ENCODE results near the gene HMCN2. TPM values are rescaled to one million over a fixed set of nuclear protein-coding genes. Genes with fewer than 3 reads are reported as not detected.

Gene HMCN2
- total and polyA plus RNA-seq, 2 donors (not counting 1 experiment from before 2014, with no cell fraction given) = 0.01 TPM; not detected in 1

GRCh38 chr9:130222833-130223232, 42.7 kb upstream of the HMCN2 start:
- no peak for ATAC-seq (ENCODE audit: low read depth)
- Mint-ChIP-seq H3K4me1 (no peaks in the 10 kb centered on the region), H3K4me3 (no peak overlapping the region), H3K27me3 (no peaks in the 10 kb centered on the region), H3K27ac (no peak overlapping the region), H3K9me3 (ENCODE audit: insufficient read depth) (peaks cover 5% of the 10 kb centered on the region)
- no peaks in the 10 kb centered on the region for H4K20me1 ChIP-seq (ENCODE audit: control insufficient read depth, insufficient read depth, low read length, poor library complexity, severe bottlenecking)
- WGBS (ENCODE audit: insufficient coverage) = 95% methylated on average over 8 of the region's 9 CpGs
- no peaks in the 10 kb centered on the region for H3K79me2 ChIP-seq (ENCODE audit: control insufficient read depth, insufficient read depth, low read length)
- DNase-seq = no peak
- intact Hi-C loops (cut with micrococcal nuclease) = no loop called here
- H3K9ac ChIP-seq (ENCODE audit: low read length) = no peak overlapping the region
- ChIA-PET CTCF (interaction anchor here (2.1 kb wide), 1 partner anchor 14 kb away, joined by 11 read pairs; no protein-coding TSS in a partner anchor), POLR2A (interaction anchor here (0.5 kb wide), 1 partner anchor 12 kb away, joined by 3 read pairs; no protein-coding TSS in a partner anchor)
- no peak overlapping the region for H2AFZ ChIP-seq (ENCODE audit: insufficient read depth, low read depth, low read length, poor library complexity, severe bottlenecking)
- H3K36me3 ChIP-seq (replicated peaks in 1 of 2; ENCODE audit: control extremely low read depth in 1 of 2, control insufficient read depth in 1 of 2, extremely low read depth in 1 of 2, insufficient read depth in 2 of 2, low read length in 1 of 2) = no peaks in the 10 kb centered on the region
- H3K27ac ChIP-seq (ENCODE audit: low read length in 2 of 2) = no peak overlapping the region
- TF ChIP-seq CTCF (IDR thresholded peaks at IDR 0.05) (no peak), EZH2 (IDR thresholded peaks at IDR 0.05; ENCODE audit: borderline replicate concordance, insufficient read depth, low read depth, low read length, poor library complexity, severe bottlenecking) (no peak)
- no peaks in the 10 kb centered on the region for H3K4me1 ChIP-seq (ENCODE audit: control insufficient read depth in 2 of 2, insufficient read depth in 2 of 2, low read length in 2 of 2)
- no peak overlapping the region for H3K4me3 ChIP-seq (ENCODE audit: control extremely low read depth in 1 of 5, extremely low read depth in 1 of 5, insufficient read depth in 1 of 5, low read depth in 2 of 5, low read length in 4 of 5)
- no peaks in the 10 kb centered on the region for H3K27me3 ChIP-seq (replicated peaks in 1 of 4; ENCODE audit: control extremely low read depth in 1 of 4, control insufficient read depth in 3 of 4, insufficient read depth in 4 of 4, low read length in 3 of 4)
- no peak overlapping the region for H3K4me2 ChIP-seq (replicated peaks; ENCODE audit: low read depth, low read length, poor library complexity, severe bottlenecking)
- peaks cover 0 to 12% (median 6%) of the 10 kb centered on the region in 3 donors for H3K9me3 ChIP-seq (ENCODE audit: control extremely low read depth in 1 of 3, control insufficient read depth in 2 of 3, insufficient read depth in 1 of 3, low read length in 2 of 3)

DNA sequence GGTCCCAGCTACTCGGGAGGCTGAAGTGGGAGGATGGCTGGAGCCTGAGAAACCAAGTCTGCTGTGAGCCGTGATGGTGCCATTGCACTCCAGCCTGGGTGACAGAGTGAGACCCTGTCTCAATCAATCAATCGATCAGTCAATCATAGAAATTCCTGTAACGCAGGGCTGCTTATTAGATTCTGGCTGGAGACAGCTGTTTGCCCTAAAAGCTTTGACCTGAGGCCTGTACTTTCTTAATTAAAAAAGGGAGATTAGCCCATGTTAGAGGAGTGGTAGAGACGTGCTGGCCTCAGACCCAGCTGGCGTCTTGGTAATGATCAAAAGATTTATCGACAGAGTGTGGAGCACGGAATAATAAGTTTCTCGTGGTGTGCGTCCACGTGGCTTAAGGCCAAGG, 40.5 kb upstream of the HMCN2 start:
- H3K4me1 Mint-ChIP-seq = no peaks in the 10 kb centered on the region
- no peak overlapping the region for H3K9ac ChIP-seq (ENCODE audit: low read length)
- WGBS (ENCODE audit: insufficient coverage) = 97% methylated on average over 11 of the region's 11 CpGs
- no peaks in the 10 kb centered on the region for H3K79me2 ChIP-seq (ENCODE audit: control insufficient read depth, insufficient read depth, low read length)
- H3K36me3 ChIP-seq (replicated peaks in 1 of 2; ENCODE audit: control extremely low read depth in 1 of 2, control insufficient read depth in 1 of 2, extremely low read depth in 1 of 2, insufficient read depth in 2 of 2, low read length in 1 of 2) = no peaks in the 10 kb centered on the region
- H3K9me3 Mint-ChIP-seq (ENCODE audit: insufficient read depth) = peaks cover 5% of the 10 kb centered on the region
- DNase-seq (no peak), ATAC-seq (ENCODE audit: low read depth) (no peak)
- intact Hi-C loops (cut with micrococcal nuclease) = no loop called here
- no peak overlapping the region for H3K4me3 ChIP-seq (ENCODE audit: control extremely low read depth in 1 of 5, extremely low read depth in 1 of 5, insufficient read depth in 1 of 5, low read depth in 2 of 5, low read length in 4 of 5)
- POLR2A ChIA-PET = no interaction called here
- H3K9me3 ChIP-seq (ENCODE audit: control extremely low read depth in 1 of 3, control insufficient read depth in 2 of 3, insufficient read depth in 1 of 3, low read length in 2 of 3) = peaks cover 0 to 23% (median 11%) of the 10 kb centered on the region in 3 donors
- H3K27me3 ChIP-seq (replicated peaks in 1 of 4; ENCODE audit: control extremely low read depth in 1 of 4, control insufficient read depth in 3 of 4, insufficient read depth in 4 of 4, low read length in 3 of 4) = no peaks in the 10 kb centered on the region
- H3K27ac Mint-ChIP-seq = no peak overlapping the region
- TF ChIP-seq EZH2 (IDR thresholded peaks at IDR 0.05; ENCODE audit: borderline replicate concordance, insufficient read depth, low read depth, low read length, poor library complexity, severe bottlenecking) (no peak), CTCF (IDR thresholded peaks at IDR 0.05) (no peak)
- H3K27ac ChIP-seq (ENCODE audit: low read length in 2 of 2) = no peak overlapping the region
- H3K4me2 ChIP-seq (replicated peaks; ENCODE audit: low read depth, low read length, poor library complexity, severe bottlenecking) = no peak overlapping the region
- H3K4me1 ChIP-seq (ENCODE audit: control insufficient read depth in 2 of 2, insufficient read depth in 2 of 2, low read length in 2 of 2) = no peaks in the 10 kb centered on the region
- peaks cover 3% of the 10 kb centered on the region for H3K27me3 Mint-ChIP-seq
- no peaks in the 10 kb centered on the region for H4K20me1 ChIP-seq (ENCODE audit: control insufficient read depth, insufficient read depth, low read length, poor library complexity, severe bottlenecking)
- H3K4me3 Mint-ChIP-seq = no peak overlapping the region
- no peak overlapping the region for H2AFZ ChIP-seq (ENCODE audit: insufficient read depth, low read depth, low read length, poor library complexity, severe bottlenecking)
- CTCF ChIA-PET = interaction anchor here (0.7 to 1.5 kb wide), 3 partner anchors 18 to 117 kb away, joined by 3 to 4 read pairs (median 3); no protein-coding TSS in a partner anchor
